Activated CD4-positive, alpha-beta T cell treated with anti-CD3 and anti-CD28 coated beads, Interleukin-10, Interleukin-2, amounts not matched to agents 100 ng/mL and 50 ng/mL, durations not matched to agents 16 hours and 8 hours (primary cell): ENCODE data around the gene TMEM117.
"Not testable (repeated sequence)": the region's sequence is repeated elsewhere in the genome, so short reads cannot be mapped to it uniquely, and the experiment has no call there.

ENCODE experiments used
- DNase-seq: peaks from one replicate; pipeline ENCODE4 v3.0.0-alpha.2; 2020

TMEM117 gene

GRCh38 chr12:44117337-44117736 is 281.5 kb downstream of the TMEM117 start:
- no peak for DNase-seq

DNA sequence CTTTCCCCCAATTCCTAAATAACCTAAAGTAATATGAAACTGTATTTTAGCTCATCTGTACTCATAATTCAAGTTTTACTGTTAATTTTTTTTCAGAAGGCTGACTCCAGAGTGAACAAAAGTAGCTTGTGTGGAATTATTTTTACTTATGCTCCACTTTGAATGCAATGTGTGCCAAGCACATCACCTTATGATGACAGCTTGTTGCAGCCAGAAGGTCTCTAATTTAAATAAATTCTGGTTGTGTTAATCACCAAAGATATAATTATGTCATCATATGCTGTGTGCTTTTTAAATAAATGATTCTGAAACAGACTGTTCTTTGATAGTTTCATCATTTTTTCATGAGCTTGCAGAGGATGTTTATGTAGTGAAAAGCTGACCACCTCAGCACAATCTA is 283.1 kb downstream of the TMEM117 start:
- DNase-seq, result no peak

GRCh38 chr12:44126806-44127205 is 290.9 kb downstream of the TMEM117 start:
- no peak for DNase-seq

GRCh38 chr12:44127966-44128710 is 292.3 kb downstream of the TMEM117 start:
- no peak for DNase-seq

DNA sequence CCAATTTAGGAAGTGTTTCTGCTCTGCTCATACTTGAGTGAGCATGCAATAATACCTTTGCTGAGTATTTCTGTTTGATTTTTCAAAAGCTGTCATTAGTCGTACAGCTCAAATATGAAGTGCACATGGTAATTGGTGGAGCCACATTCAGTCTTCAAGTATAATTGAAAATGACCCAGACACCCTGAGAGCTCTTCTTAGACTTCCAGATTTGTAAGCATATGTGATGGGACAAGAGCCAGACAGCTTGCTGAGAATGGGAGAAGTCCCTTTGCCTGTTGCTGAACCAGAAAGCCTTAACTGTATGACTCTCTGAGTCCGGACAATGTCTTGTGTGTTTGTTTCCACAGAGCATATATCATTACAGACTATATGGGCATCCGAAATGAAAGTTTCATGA is 307.3 kb downstream of the TMEM117 start:
- DNase-seq, result no peak

DNA sequence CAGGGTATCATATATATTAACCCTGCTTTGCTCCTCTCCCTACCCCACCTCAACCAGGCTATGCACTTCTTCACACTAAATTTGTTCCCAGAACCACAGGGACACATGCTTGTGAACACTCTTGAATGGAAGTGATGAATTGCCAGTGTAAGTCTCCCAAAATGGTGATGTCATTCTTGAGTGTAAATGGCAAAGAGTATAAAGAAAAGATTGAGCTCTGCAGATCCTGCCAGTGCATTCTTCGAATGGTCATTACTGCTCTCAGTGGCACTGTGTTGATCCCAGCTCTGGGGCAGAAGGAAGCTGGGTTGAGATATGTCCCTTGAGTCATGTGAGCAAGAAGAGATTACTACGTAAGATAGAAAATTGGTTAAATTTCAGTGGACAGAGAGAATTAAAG is 313.1 kb downstream of the TMEM117 start:
- DNase-seq, result no peak

DNA sequence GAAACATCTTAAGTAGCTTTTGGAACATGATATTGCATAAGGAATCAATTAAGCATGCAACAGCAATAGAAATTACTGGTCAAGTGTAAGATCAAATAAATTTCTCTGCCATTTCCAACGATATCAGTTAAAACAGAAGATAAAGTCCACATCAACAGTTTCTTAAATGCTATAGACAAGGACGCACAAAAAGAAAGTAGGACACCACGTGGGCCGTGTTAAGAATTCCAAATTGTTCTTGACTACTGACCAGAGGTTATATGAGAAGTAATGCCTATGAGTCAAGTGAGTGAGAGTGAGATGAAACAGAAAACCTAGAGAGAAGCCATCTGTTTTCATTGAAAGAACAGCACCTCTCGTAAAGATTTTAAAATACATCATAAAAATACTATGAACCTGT is 318.2 kb downstream of the TMEM117 start:
- DNase-seq, result no peak

DNA sequence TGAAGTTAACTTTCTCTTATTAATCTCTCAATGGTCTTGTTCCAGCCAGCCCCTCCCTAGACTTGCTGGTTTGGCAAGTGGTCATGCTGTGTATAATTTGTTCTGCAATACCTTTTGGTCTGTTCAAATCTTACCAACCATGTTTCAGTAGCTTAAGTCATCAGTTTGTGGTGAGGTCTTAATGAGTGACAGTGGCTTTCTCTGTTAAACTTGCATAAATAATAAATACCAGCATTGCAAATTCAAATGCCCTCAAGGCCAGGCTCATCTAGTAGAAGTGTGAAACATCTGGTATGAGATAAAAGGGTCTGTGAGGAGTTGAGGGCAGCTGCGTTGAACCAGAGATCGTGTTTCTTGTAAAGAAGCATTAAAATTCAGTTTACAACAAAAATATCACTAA is 319.5 kb downstream of the TMEM117 start:
- no peak for DNase-seq

DNA sequence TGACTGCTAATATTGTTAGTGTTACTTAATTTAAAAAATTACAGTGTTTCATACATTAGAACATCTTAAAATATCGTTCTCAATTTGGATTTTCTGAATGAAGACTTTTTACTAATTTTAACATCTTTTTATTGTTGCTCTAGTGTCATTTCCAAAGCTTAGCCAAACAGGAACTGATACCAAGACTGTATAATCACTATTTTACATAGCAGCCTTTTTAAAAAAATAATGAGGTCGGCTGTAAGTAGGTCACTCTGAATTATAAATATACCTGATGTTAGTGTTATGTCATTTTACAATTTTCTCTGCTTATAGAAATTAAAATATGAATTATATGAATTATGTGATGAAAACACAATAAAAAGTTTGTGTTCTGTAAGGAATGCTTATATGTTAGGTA is 321.5 kb downstream of the TMEM117 start:
- DNase-seq, result no peak

GRCh38 chr12:44158746-44159145 is 322.9 kb downstream of the TMEM117 start:
- DNase-seq, result no peak

DNA sequence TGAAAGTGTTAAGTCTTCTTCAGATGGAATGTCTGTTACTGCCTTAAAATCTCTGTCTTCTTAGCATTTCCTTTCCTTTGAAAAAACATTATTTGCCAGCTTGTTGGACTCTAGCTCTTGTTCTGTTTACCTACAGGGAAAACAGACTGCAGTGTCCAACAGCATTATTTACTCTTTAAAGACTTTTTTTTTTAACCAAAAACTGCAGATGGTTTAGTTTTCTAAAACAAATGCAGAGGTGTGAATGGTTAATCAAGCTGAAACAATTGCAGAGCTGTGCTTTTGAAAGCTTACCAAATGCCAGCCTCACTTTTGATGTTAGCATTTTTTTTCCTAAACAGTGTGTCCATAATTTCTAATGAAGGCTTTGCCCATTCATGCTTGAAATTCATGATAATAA is 323.3 kb downstream of the TMEM117 start:
- DNase-seq, result no peak

DNA sequence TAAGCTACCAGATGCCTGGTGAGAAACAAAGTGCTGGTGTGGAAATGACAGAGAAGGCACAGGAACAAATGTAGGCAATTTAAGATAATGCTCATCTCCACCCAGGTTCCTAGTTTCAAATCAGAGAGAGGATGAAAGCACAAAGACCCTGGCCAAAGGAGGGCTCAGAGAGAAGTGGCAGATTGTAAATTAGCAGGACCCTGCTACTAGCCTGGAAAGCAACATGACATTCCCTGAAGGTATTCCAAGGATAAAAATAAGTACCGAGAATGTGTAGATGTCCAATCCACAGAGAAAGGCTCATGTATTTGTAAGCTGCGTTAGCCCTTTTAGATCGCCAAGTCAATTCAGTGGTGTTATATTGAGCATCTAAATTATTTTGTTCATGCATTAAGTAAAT is 324.0 kb downstream of the TMEM117 start:
- no peak for DNase-seq

DNA sequence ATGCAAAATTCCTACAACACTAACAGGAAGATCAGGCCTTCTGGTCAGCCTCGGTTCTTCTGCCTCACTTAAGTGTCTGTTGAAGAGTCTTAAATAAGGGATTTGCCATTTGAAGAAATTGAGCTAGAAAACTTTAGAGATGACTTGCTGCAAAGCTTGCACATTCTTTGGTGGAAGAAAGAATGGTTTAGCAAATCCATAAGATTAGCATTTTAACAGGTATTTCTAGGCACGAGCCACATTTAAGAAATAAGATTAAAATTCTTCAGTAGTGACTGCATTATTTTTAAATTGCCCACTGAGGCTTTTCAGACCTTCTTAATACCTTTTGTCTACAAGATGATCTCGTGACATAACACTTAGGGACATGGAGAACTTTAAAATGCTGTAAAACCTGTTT is 327.1 kb downstream of the TMEM117 start:
- no peak for DNase-seq

DNA sequence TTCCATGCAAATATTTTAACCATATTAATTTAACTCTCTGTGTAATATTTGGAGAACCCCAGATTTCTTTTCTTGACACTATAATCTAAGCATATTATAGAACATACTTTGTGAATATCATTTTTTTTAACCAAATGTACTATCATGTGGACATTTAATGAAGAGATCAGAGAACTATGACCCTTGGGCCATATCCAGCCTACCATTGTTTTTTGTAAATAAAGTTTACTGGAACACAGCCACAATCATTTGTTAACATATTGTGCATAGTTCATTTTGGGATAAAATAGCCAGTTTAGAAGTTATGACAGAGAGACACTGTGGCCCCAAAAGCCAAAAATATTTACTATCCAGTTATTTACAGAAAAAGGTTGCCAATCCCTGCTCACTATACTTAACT is 338.2 kb downstream of the TMEM117 start:
- DNase-seq, result no peak

DNA sequence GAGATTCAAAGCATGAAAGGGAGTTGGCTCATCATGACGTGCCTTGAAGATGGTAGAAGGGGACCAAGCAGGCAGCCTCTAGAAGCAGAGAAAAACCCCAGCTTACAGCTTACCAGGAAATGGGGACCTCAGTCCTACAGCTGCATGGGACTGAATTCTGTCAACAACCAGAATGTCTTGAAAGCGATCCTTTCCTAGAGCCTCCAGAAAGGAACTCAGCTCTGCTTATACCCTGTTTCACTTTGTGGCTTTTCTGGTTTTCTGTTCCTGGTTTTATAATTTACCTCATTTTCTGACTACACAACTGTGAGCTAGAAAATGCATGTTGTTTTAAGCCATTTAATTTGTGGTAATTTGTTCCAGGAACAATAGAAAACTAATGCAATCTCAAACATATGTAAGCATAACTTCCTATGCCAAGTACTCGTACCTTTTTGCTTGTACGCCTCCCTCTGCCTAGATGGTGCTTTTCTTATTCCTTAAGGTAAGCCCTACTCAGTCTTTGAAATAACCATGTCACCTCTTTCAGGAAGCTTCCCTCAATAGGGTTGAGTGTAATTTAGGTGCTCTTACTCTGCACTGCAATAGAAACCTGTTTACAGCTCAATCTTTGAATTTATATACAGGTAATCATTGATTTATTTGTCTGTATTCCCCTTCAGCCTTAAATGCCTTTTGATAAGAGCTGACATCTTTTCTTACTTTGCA is 348.8 kb downstream of the TMEM117 start:
- no peak for DNase-seq

GRCh38 chr12:44193281-44193680 is 357.4 kb downstream of the TMEM117 start:
- peak; percentile 32 for DNase-seq

- not testable (repeated sequence) for DNase-seq
Observed at GRCh38 chr12:44195719-44196118, 359.8 kb downstream of the TMEM117 start.

- no peak for DNase-seq
Observed at GRCh38 chr12:44206045-44206444, 370.2 kb downstream of the TMEM117 start.

DNA sequence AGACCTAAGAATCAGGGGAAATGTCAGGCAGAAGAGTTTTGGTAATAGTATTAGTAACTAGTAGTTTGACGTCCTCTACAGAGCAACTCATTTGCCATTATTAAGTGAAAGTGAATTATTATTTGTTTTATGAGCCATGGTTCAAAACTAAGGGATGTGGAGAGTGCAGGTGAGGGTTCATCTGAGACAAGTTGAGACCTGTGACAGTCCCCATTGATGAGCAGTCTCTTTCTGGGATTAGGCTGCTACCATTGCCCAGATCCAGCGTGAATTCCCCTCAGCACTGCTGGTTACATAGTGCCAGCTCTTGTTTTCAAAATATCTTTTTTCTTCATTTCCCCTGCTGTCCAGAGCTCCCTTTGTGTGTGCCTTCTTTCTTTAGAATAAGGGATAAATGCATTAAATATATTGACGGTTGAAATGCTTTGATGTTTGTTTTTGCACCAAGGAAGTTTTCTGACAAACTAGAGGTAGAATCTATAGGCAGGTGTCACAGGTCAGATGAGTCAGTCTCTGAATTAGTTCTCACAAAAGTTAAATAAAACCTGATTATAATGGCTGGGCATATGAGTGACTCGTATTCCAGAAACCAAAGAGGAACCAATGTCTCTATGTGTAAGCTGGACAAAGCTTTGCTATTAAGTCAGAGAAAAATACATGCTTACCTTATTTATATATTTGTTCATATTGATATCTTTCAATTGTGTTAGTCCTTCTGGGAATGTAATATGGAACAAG is 381.4 kb downstream of the TMEM117 start:
- DNase-seq, result no peak

DNA sequence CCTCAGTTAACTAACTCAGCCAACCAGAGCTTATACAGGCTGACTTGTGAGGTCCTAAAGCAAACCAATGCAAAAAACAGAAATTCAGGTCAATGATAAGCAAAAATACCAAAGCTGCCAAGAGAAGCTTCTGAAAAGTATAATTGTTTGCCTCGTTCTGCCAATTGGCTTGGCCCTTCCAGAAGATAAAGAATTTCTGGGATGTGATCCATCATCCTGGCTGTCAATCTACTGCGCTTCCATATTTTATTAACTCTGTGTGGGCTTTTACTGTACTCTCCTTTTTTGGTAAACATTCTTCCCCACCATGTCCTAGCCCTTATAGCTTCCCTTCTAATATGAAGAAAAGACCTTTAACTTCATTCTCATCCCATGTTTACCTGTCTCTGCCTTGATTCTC is 387.9 kb downstream of the TMEM117 start:
- no peak for DNase-seq

GRCh38 chr12:44224399-44225148 is 388.7 kb downstream of the TMEM117 start:
- no peak for DNase-seq

- DNase-seq, result no peak
Observed at GRCh38 chr12:44225149-44225510, 389.2 kb downstream of the TMEM117 start.

DNA sequence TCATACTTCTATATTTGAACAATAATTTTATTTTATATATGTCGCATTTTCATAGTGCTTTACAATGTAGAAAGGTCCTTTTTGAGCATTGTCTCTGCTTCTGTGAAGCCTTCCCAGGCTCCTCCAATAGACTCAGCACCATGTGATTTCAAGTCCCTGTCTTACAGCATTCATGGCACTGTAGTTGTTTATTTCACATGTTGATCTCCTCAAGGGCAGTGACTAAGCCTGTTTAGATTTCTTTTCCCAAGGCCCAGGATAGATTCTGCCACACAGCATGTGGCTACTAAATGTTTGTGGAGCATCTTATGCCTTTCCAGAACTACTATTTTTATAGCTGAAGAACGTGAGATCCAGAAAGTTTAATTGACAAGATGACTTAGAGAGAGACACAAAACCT is 391.7 kb downstream of the TMEM117 start:
- no peak for DNase-seq
